ENCODE data around the gene ACADS. TPM values are rescaled to one million over a fixed set of nuclear protein-coding genes. Genes with fewer than 3 reads are reported as not detected.
A peak's percentile ranks its signal among the peaks of the same experiment; 100 is the strongest.

Gene ACADS
- total RNA-seq, 1 donor from 2014 or later: 7.2 TPM

- Mint-ChIP-seq H3K27me3 (ENCODE audit: low read depth) (no peaks in the 10 kb centered on the region), H3K4me1 (ENCODE audit: low read depth) (peaks cover 27% of the 10 kb centered on the region), H3K9me3 (ENCODE audit: low read depth) (no peaks in the 10 kb centered on the region), H3K27ac (ENCODE audit: unreplicated experiment) (no peak overlapping the region), H3K36me3 (ENCODE audit: low read depth) (peaks cover 28% of the 10 kb centered on the region), H3K4me3 (ENCODE audit: unreplicated experiment) (no peak overlapping the region)
- no peak for TF ChIP-seq CTCF (IDR thresholded peaks at IDR 0.05)
- no peak for DNase-seq (ENCODE audit: low spot score)
Measured at GRCh38 chr12:120766566-120766965, 40.9 kb downstream of the ACADS start.

- Mint-ChIP-seq H3K36me3 (ENCODE audit: low read depth) (peaks cover 31% of the 10 kb centered on the region), H3K9me3 (ENCODE audit: low read depth) (no peaks in the 10 kb centered on the region), H3K4me1 (ENCODE audit: low read depth) (peaks cover 23% of the 10 kb centered on the region), H3K4me3 (ENCODE audit: unreplicated experiment) (no peak overlapping the region), H3K27ac (ENCODE audit: unreplicated experiment) (no peak overlapping the region), H3K27me3 (ENCODE audit: low read depth) (no peaks in the 10 kb centered on the region)
- TF ChIP-seq CTCF (IDR thresholded peaks at IDR 0.05): no peak
- no peak for DNase-seq (ENCODE audit: low spot score)
Measured at GRCh38 chr12:120767071-120768024, 41.7 kb downstream of the ACADS start.

- Mint-ChIP-seq H3K36me3 (ENCODE audit: low read depth) (peaks cover 27% of the 10 kb centered on the region), H3K9me3 (ENCODE audit: low read depth) (no peaks in the 10 kb centered on the region), H3K4me1 (ENCODE audit: low read depth) (peaks cover 15% of the 10 kb centered on the region), H3K4me3 (ENCODE audit: unreplicated experiment) (no peak overlapping the region), H3K27ac (ENCODE audit: unreplicated experiment) (no peak overlapping the region), H3K27me3 (ENCODE audit: low read depth) (no peaks in the 10 kb centered on the region)
- TF ChIP-seq CTCF (IDR thresholded peaks at IDR 0.05): no peak
- no peak for DNase-seq (ENCODE audit: low spot score)
Measured at GRCh38 chr12:120771097-120771496, 45.5 kb downstream of the ACADS start.

- Mint-ChIP-seq H3K36me3 (ENCODE audit: low read depth) (peaks cover 15% of the 10 kb centered on the region), H3K27me3 (ENCODE audit: low read depth) (no peaks in the 10 kb centered on the region), H3K4me3 (ENCODE audit: unreplicated experiment) (no peak overlapping the region), H3K4me1 (ENCODE audit: low read depth) (peaks cover 15% of the 10 kb centered on the region), H3K9me3 (ENCODE audit: low read depth) (no peaks in the 10 kb centered on the region), H3K27ac (ENCODE audit: unreplicated experiment) (no peak overlapping the region)
- TF ChIP-seq CTCF (IDR thresholded peaks at IDR 0.05): no peak
- no peak for DNase-seq (ENCODE audit: low spot score)
Measured at GRCh38 chr12:120774169-120774916, 48.7 kb downstream of the ACADS start.

GRCh38 chr12:120775862-120776552 is 50.4 kb downstream of the ACADS start:
- Mint-ChIP-seq H3K4me1 (ENCODE audit: low read depth) (peaks cover 9% of the 10 kb centered on the region), H3K27me3 (ENCODE audit: low read depth) (no peaks in the 10 kb centered on the region), H3K9me3 (ENCODE audit: low read depth) (no peaks in the 10 kb centered on the region), H3K27ac (ENCODE audit: unreplicated experiment) (no peak overlapping the region), H3K36me3 (ENCODE audit: low read depth) (peaks cover 14% of the 10 kb centered on the region), H3K4me3 (ENCODE audit: unreplicated experiment) (no peak overlapping the region)
- DNase-seq (ENCODE audit: low spot score): no peak
- TF ChIP-seq CTCF (IDR thresholded peaks at IDR 0.05): peak; percentile 52
